Uterus (tissue), 4 donors: Measurements from ENCODE around the gene SLC12A5. TPM values are rescaled to one million over a fixed set of nuclear protein-coding genes. Genes with fewer than 3 reads are reported as not detected.

Source experiments
- DNase-seq, 2 donors: peaks; one replicate each; pipeline ENCODE4 v3.0.0-alpha.2; 2019 to 2020
- H3K27ac ChIP-seq, 2 donors: fragments of 200-600 bp; sonication (generic); 1 replicate in 1 of 2; 2 replicates in 1 of 2; pipeline ENCODE4 v1.5.1; 2016 to 2018
- H3K27me3 ChIP-seq, 2 donors: fragments of 200-600 bp; sonication (generic); one replicate each; pipeline ENCODE4 v1.5.1; 2018 to 2019; ENCODE audit warnings: control low read depth in 1 of 2
- H3K36me3 ChIP-seq, 2 donors: fragments of 200-600 bp; sonication (generic); one replicate each; pipeline ENCODE4 v1.5.1; 2019; ENCODE audit warnings: control low read depth in 1 of 2
- H3K4me1 ChIP-seq, 2 donors: fragments of 200-600 bp; sonication (generic); one replicate each; pipeline ENCODE4 v1.5.1; 2018 to 2019; ENCODE audit warnings: control low read depth in 1 of 2
- H3K4me3 ChIP-seq, 2 donors: fragments of 200-600 bp; sonication (generic); 1 replicate in 1 of 2; 2 replicates in 1 of 2; pipeline ENCODE4 v1.5.1; 2018 to 2019; ENCODE audit warnings: mild to moderate bottlenecking in 1 of 2
- H3K9me3 ChIP-seq, 2 donors: fragments of 200-600 bp; sonication (generic); one replicate each; pipeline ENCODE4 v1.5.1; 2019; ENCODE audit warnings: control low read depth in 1 of 2
- CTCF ChIP-seq, 4 experiments: fragments of 200-600 bp in 2 of 4; fragments of 450-650 bp in 2 of 4; sonication (generic) in 2 of 4; IDR thresholded peaks; one replicate each; pipeline ENCODE4 v1.5.1; 2016 to 2019; ENCODE audit warnings: antibody characterized with exemption in 4 of 4, mild to moderate bottlenecking in 2 of 4, moderate library complexity in 1 of 4
- POLR2A ChIP-seq, 2 donors: fragments of 450-650 bp; IDR thresholded peaks; one replicate each; pipeline ENCODE4 v1.6.1; 2016; ENCODE audit warnings: antibody characterized with exemption in 2 of 2, mild to moderate bottlenecking in 1 of 2, moderate library complexity in 1 of 2
- intact Hi-C: fragments of 100-400 bp; cut with DNase I; formaldehyde crosslinking; loops from one replicate; pipeline ENCODE4 v1.15.1; 2023; ENCODE audit warnings: low total_unique reads
- total RNA-seq, 4 donors: library from RNA; depleted of rRNA in 3 of 4; stranded (reverse); fragments of >200 nt in 3 of 4; gene quantifications; one replicate each; pipeline versions ENCODE4 v1.1.0 to v1.2.4, GENCODE V29; 2014 to 2023
- donor health status: DM: yes; HTN: yes; CAD: no.

Gene SLC12A5
- total RNA-seq, 4 donors from 2014 or later: 0.35 TPM; not detected in 3

GRCh38 chr20:46050885-46051284 lies 21.9 kb downstream of the SLC12A5 start:
- TF ChIP-seq POLR2A (IDR thresholded peaks at IDR 0.05) (no peak), CTCF (IDR thresholded peaks at IDR 0.05) (no peak)
- DNase-seq: no peak
- Histone ChIP-seq H3K27ac (no peak overlapping the region), H3K36me3 (no peaks in the 10 kb centered on the region), H3K4me3 (no peak overlapping the region), H3K27me3 (no peaks in the 10 kb centered on the region), H3K9me3 (no peaks in the 10 kb centered on the region), H3K4me1 (no peaks in the 10 kb centered on the region)
- intact Hi-C loops: no loop called here

- H3K36me3 ChIP-seq: no peaks in the 10 kb centered on the region
- DNase-seq: no peak
- H3K27me3 ChIP-seq: no peaks in the 10 kb centered on the region
- H3K27ac ChIP-seq: no peak overlapping the region
- no peaks in the 10 kb centered on the region for H3K9me3 ChIP-seq
- H3K4me3 ChIP-seq: no peak overlapping the region
- TF ChIP-seq POLR2A (IDR thresholded peaks at IDR 0.05) (no peak), CTCF (IDR thresholded peaks at IDR 0.05) (no peak)
- intact Hi-C loops: no loop called here
- H3K4me1 ChIP-seq: no peaks in the 10 kb centered on the region
Measured at GRCh38 chr20:46051556-46052308, 22.7 kb downstream of the SLC12A5 start.

- peaks cover 0 to 6% of the 10 kb centered on the region in 2 donors for H3K27me3 ChIP-seq
Measured at GRCh38 chr20:46053416-46053815, 24.4 kb downstream of the SLC12A5 start.

GRCh38 chr20:46054606-46055005 lies 25.6 kb downstream of the SLC12A5 start:
- H3K27ac ChIP-seq: no peak overlapping the region
- intact Hi-C loops: no loop called here
- no peaks in the 10 kb centered on the region for H3K36me3 ChIP-seq
- H3K9me3 ChIP-seq: no peaks in the 10 kb centered on the region
- no peak overlapping the region for H3K4me3 ChIP-seq
- peaks cover 0 to 6% of the 10 kb centered on the region in 2 donors for H3K27me3 ChIP-seq
- no peak for DNase-seq
- TF ChIP-seq CTCF (IDR thresholded peaks at IDR 0.05): no peak
- H3K4me1 ChIP-seq: peaks cover 0 to 4% of the 10 kb centered on the region in 2 donors

More at GRCh38 chr20:46053416-46053815, 24.4 kb downstream of the SLC12A5 start:
- TF ChIP-seq POLR2A (IDR thresholded peaks at IDR 0.05) (no peak), CTCF (IDR thresholded peaks at IDR 0.05) (no peak)
- no peak overlapping the region for H3K4me3 ChIP-seq
- H3K36me3 ChIP-seq: no peaks in the 10 kb centered on the region
- intact Hi-C loops: no loop called here
- peaks cover 0 to under 1% of the 10 kb centered on the region in 2 donors for H3K4me1 ChIP-seq
- H3K27ac ChIP-seq: no peak overlapping the region
- no peak for DNase-seq
- H3K9me3 ChIP-seq: no peaks in the 10 kb centered on the region

GRCh38 chr20:46055269-46055668 lies 26.3 kb downstream of the SLC12A5 start:
- Histone ChIP-seq H3K36me3 (no peaks in the 10 kb centered on the region), H3K27ac (no peak overlapping the region), H3K4me1 (peaks cover 0 to 4% of the 10 kb centered on the region in 2 donors), H3K4me3 (no peak overlapping the region), H3K27me3 (peaks cover 0 to 6% of the 10 kb centered on the region in 2 donors), H3K9me3 (no peaks in the 10 kb centered on the region)
- no peak for TF ChIP-seq POLR2A (IDR thresholded peaks at IDR 0.05)
- no peak for TF ChIP-seq CTCF (IDR thresholded peaks at IDR 0.05)
- intact Hi-C loops: no loop called here
- no peak for DNase-seq
